ENCODE results near the gene GGTLC1.

GGTLC1 gene

DNA sequence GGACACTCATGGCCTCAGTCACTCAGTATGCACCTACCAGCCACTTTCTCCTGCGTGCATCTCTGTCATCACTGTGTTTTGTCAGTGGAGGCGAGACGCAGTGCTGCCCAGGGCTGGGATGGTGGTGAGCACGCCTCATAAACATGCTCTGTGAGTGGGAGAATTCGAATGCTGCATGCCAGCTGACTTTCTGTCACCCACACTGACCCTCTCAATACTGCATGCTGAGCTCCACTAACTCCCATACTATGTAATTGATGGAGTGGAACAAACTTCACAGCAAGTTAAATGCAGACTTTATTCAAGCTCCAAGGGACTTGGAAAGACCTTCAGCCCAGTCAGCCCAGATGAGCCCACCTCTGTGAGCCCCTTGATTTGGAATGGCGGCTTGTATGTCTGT is 22.7 kb upstream of the GGTLC1 start:
- TF ChIP-seq EZH2phosphoT487 (IDR thresholded peaks at IDR 0.05; ENCODE audit: borderline replicate concordance, low read length) = no peak
- TF ChIP-seq, protein P1, sequence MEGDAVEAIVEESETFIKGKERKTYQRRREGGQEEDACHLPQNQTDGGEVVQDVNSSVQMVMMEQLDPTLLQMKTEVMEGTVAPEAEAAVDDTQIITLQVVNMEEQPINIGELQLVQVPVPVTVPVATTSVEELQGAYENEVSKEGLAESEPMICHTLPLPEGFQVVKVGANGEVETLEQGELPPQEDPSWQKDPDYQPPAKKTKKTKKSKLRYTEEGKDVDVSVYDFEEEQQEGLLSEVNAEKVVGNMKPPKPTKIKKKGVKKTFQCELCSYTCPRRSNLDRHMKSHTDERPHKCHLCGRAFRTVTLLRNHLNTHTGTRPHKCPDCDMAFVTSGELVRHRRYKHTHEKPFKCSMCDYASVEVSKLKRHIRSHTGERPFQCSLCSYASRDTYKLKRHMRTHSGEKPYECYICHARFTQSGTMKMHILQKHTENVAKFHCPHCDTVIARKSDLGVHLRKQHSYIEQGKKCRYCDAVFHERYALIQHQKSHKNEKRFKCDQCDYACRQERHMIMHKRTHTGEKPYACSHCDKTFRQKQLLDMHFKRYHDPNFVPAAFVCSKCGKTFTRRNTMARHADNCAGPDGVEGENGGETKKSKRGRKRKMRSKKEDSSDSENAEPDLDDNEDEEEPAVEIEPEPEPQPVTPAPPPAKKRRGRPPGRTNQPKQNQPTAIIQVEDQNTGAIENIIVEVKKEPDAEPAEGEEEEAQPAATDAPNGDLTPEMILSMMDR (IDR thresholded peaks at IDR 0.05; ENCODE audit: low read depth, low read length, poor library complexity, severe bottlenecking) = no peak
- Histone ChIP-seq H4K20me1 (ENCODE audit: control insufficient read depth, insufficient read depth, low read depth, low read length) (no peaks in the 10 kb centered on the region), H3K79me2 (ENCODE audit: control insufficient read depth, low read length) (no peaks in the 10 kb centered on the region), H3K4me3 (ENCODE audit: low read length) (no peak overlapping the region), H3K36me3 (ENCODE audit: control insufficient read depth, low read length) (no peaks in the 10 kb centered on the region), H3K27me3 (ENCODE audit: control insufficient read depth, low read length) (no peaks in the 10 kb centered on the region), H3K4me1 (ENCODE audit: control insufficient read depth, low read length) (no peaks in the 10 kb centered on the region), H3K9me3 (ENCODE audit: control insufficient read depth, insufficient read depth, low read length) (no peaks in the 10 kb centered on the region), H3K4me2 (ENCODE audit: low read length) (no peak overlapping the region), H3K27ac (ENCODE audit: low read depth, low read length) (no peak overlapping the region), H3K9me2 (replicated peaks; ENCODE audit: control insufficient read depth, low read length) (no peaks in the 10 kb centered on the region), H3F3A (ENCODE audit: control insufficient read depth, insufficient read depth) (no peaks in the 10 kb centered on the region)

DNA sequence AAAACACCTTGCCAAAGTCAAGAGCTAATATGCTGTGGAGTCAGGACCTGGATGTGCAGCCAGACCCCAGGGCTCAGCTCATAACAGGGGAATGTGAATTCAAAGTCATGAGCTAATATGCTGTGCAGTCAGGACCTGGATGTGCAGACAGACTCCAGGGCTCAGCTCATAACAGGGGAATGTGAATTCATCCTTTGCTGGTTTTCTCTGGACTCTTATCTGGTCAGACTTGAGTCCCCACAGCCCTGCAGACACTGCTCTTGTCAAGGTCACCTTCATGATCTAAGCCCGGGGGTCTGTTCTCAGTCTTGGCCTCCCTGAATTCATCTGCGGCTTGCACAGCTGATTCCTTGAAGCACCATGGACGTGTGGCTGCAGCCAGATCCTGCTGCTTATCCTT is 19.2 kb upstream of the GGTLC1 start:
- no peaks in the 10 kb centered on the region for H3K36me3 ChIP-seq (ENCODE audit: control insufficient read depth, low read length)
- no peaks in the 10 kb centered on the region for H3K9me2 ChIP-seq (replicated peaks; ENCODE audit: control insufficient read depth, low read length)
- no peaks in the 10 kb centered on the region for H3K4me1 ChIP-seq (ENCODE audit: control insufficient read depth, low read length)
- no peak overlapping the region for H3K27ac ChIP-seq (ENCODE audit: low read depth, low read length)
- H3K9me3 ChIP-seq (ENCODE audit: control insufficient read depth, insufficient read depth, low read length) = no peaks in the 10 kb centered on the region
- TF ChIP-seq, protein P1 (IDR thresholded peaks at IDR 0.05; ENCODE audit: low read depth, low read length, poor library complexity, severe bottlenecking) = no peak
- TF ChIP-seq EZH2phosphoT487 (IDR thresholded peaks at IDR 0.05; ENCODE audit: borderline replicate concordance, low read length) = no peak
- no peak overlapping the region for H3K4me3 ChIP-seq (ENCODE audit: low read length)
- H3K27me3 ChIP-seq (ENCODE audit: control insufficient read depth, low read length) = no peaks in the 10 kb centered on the region
- no peaks in the 10 kb centered on the region for H4K20me1 ChIP-seq (ENCODE audit: control insufficient read depth, insufficient read depth, low read depth, low read length)
- H3K79me2 ChIP-seq (ENCODE audit: control insufficient read depth, low read length) = no peaks in the 10 kb centered on the region
- H3K4me2 ChIP-seq (ENCODE audit: low read length) = no peak overlapping the region
- H3F3A ChIP-seq (ENCODE audit: control insufficient read depth, insufficient read depth) = no peaks in the 10 kb centered on the region

DNA sequence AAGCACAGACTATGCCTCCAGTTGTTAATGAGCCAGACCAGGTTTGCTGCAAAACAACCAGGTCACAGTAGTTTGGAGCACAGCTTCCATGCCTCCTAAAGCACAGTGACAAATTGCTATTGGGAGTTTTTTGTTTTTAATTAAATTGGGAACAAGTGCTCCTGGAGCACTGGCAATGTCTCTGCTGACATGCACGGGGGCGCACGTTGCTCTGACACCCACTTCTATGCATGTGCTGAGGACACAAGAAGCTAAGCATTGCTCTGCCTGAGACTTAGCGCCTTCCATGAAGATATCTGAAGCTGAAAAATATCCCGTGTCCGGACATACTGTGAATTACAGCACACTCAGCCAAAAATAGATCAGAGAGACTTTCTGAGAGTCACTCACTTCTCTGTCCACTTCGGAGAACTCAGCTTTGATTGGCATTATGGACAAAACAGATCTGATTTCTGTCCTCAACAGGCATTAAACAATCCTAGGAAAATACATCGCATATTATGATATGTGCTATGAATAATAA is 18.6 kb upstream of the GGTLC1 start:
- Histone ChIP-seq H3K4me3 (ENCODE audit: low read length) (no peak overlapping the region), H3K4me1 (ENCODE audit: control insufficient read depth, low read length) (peaks cover 4% of the 10 kb centered on the region), H3F3A (ENCODE audit: control insufficient read depth, insufficient read depth) (no peaks in the 10 kb centered on the region), H3K9me2 (replicated peaks; ENCODE audit: control insufficient read depth, low read length) (no peaks in the 10 kb centered on the region), H3K9me3 (ENCODE audit: control insufficient read depth, insufficient read depth, low read length) (no peaks in the 10 kb centered on the region), H3K27ac (ENCODE audit: low read depth, low read length) (no peak overlapping the region), H3K27me3 (ENCODE audit: control insufficient read depth, low read length) (no peaks in the 10 kb centered on the region), H4K20me1 (ENCODE audit: control insufficient read depth, insufficient read depth, low read depth, low read length) (no peaks in the 10 kb centered on the region), H3K36me3 (ENCODE audit: control insufficient read depth, low read length) (no peaks in the 10 kb centered on the region), H3K79me2 (ENCODE audit: control insufficient read depth, low read length) (no peaks in the 10 kb centered on the region), H3K4me2 (ENCODE audit: low read length) (no peak overlapping the region)
- TF ChIP-seq, protein P1 (IDR thresholded peaks at IDR 0.05; ENCODE audit: low read depth, low read length, poor library complexity, severe bottlenecking) = no peak
- no peak for TF ChIP-seq EZH2phosphoT487 (IDR thresholded peaks at IDR 0.05; ENCODE audit: borderline replicate concordance, low read length)

Data from DOHH2 (cell line).